Calu3 (cell line): ENCODE data around the gene NTSR1. TPM values are rescaled to one million over a fixed set of nuclear protein-coding genes. Genes with fewer than 3 reads are reported as not detected.

ENCODE experiments used
- BruUV-seq: library from RNA; stranded (reverse); fragments of 400-500 nt; replicated peaks from 2 replicates; lab custom pipeline; 2021; lab: Mats Ljungman, UMichigan
- CTCF ChIA-PET: fragments of 300-600 bp; sonication (Branson Sonifier 250); formaldehyde crosslinking; loops from one replicate; lab custom pipeline; 2022; ENCODE audit warnings: antibody characterized with exemption; lab: Charles Lee
- DNase-seq: peaks from one replicate; pipeline ENCODE4 v3.0.0; 2022
- H3K27ac Mint-ChIP-seq: one replicate; pipeline ENCODE4 v1.8.0; 2022; ENCODE audit warnings: mixed read lengths; ENCODE audit not compliant: unreplicated experiment
- H3K27me3 Mint-ChIP-seq: one replicate; pipeline ENCODE4 v1.8.0; 2022; ENCODE audit warnings: mixed read lengths; ENCODE audit not compliant: unreplicated experiment
- H3K36me3 Mint-ChIP-seq: one replicate; pipeline ENCODE4 v1.8.0; 2022; ENCODE audit warnings: mild to moderate bottlenecking, moderate library complexity, mixed read lengths; ENCODE audit not compliant: insufficient read depth, unreplicated experiment
- H3K4me1 Mint-ChIP-seq: one replicate; pipeline ENCODE4 v1.8.0; 2022; ENCODE audit warnings: mild to moderate bottlenecking, low read depth, mixed read lengths; ENCODE audit not compliant: unreplicated experiment
- H3K4me3 Mint-ChIP-seq: one replicate; pipeline ENCODE4 v1.8.0; 2022; ENCODE audit warnings: mild to moderate bottlenecking, low read depth, moderate library complexity, mixed read lengths; ENCODE audit not compliant: unreplicated experiment
- H3K9me3 Mint-ChIP-seq: one replicate; pipeline ENCODE4 v1.8.0; 2022; ENCODE audit warnings: low read depth, mixed read lengths; ENCODE audit not compliant: unreplicated experiment
- intact Hi-C: fragments of 100-400 bp; cut with micrococcal nuclease; formaldehyde crosslinking; loops from one replicate; pipeline ENCODE4 v1.10.0; 2022; ENCODE audit not compliant: unreplicated experiment
- total RNA-seq: library from RNA; stranded (reverse); gene quantifications from 2 replicates; pipeline ENCODE4 v1.2.3, GENCODE V29; 2022
- TF ChIP-seq, protein P1 (sequence below): fragments of 200-600 bp; IDR thresholded peaks from one replicate; pipeline ENCODE4 v1.8.0; 2022; ENCODE audit warnings: antibody characterized with exemption; ENCODE audit not compliant: unreplicated experiment

Gene NTSR1
- total RNA-seq, 1 experiment from 2014 or later = not detected

DNA sequence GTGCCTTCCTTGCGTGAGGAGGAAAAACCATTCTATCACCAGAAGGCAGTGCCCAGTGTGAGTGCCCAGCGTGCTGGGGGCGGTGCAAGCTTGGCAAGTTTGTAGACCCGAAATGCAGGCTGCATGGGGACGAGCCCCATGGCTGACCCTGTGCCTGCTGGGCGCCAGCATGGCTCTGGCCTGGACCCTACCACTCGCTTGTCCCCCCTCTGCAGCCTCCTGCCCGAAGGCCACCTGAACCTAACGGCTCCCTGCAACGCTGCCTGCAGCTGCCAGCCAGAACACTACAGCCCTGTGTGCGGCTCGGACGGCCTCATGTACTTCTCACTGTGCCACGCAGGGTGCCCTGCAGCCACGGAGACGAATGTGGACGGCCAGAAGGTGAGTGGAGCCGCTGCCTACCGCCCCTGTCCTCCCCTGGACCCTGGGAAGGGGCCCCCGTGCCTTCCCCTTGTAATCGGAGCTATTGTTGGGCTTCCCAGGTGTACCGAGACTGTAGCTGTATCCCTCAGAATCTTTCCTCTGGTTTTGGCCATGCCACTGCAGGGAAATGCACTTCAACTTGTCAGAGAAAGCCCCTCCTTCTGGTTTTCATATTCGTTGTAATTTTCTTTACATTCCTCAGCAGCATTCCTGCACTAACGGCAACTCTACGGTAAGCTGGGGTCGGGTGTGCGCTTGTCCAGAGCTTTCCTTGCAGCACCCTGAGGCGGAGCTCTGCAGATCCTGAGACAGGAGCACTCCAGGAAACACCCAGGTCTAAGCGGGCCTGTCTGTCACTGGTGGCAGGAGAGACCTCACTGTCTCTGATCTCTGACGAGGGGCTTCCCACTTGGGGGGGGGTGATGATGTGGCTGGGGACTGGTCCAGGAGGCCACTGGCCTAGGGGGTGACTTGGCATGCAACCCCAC, 40.9 kb upstream of the NTSR1 start:
- TSS peak; percentile 31 for BruUV-seq
- Mint-ChIP-seq H3K4me1 (peaks cover 28% of the 10 kb centered on the region), H3K4me3 (peak overlapping the region; percentile 49), H3K27me3 (no peaks in the 10 kb centered on the region), H3K27ac (peak overlapping the region; percentile 87), H3K36me3 (peaks cover 69% of the 10 kb centered on the region), H3K9me3 (no peaks in the 10 kb centered on the region)
- intact Hi-C loops = loop anchor here (1.0 to 5.0 kb wide), 4 partner anchors 35 to 141 kb away; no protein-coding TSS in a partner anchor
- no peak for DNase-seq
- CTCF ChIA-PET = interaction anchor here (0.6 to 2.4 kb wide), 15 partner anchors 21 to 366 kb away, joined by 3 to 26 read pairs (median 4); partner anchors contain the start of gene RBBP8NL
- TF ChIP-seq, protein P1, sequence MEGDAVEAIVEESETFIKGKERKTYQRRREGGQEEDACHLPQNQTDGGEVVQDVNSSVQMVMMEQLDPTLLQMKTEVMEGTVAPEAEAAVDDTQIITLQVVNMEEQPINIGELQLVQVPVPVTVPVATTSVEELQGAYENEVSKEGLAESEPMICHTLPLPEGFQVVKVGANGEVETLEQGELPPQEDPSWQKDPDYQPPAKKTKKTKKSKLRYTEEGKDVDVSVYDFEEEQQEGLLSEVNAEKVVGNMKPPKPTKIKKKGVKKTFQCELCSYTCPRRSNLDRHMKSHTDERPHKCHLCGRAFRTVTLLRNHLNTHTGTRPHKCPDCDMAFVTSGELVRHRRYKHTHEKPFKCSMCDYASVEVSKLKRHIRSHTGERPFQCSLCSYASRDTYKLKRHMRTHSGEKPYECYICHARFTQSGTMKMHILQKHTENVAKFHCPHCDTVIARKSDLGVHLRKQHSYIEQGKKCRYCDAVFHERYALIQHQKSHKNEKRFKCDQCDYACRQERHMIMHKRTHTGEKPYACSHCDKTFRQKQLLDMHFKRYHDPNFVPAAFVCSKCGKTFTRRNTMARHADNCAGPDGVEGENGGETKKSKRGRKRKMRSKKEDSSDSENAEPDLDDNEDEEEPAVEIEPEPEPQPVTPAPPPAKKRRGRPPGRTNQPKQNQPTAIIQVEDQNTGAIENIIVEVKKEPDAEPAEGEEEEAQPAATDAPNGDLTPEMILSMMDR = no peak

DNA sequence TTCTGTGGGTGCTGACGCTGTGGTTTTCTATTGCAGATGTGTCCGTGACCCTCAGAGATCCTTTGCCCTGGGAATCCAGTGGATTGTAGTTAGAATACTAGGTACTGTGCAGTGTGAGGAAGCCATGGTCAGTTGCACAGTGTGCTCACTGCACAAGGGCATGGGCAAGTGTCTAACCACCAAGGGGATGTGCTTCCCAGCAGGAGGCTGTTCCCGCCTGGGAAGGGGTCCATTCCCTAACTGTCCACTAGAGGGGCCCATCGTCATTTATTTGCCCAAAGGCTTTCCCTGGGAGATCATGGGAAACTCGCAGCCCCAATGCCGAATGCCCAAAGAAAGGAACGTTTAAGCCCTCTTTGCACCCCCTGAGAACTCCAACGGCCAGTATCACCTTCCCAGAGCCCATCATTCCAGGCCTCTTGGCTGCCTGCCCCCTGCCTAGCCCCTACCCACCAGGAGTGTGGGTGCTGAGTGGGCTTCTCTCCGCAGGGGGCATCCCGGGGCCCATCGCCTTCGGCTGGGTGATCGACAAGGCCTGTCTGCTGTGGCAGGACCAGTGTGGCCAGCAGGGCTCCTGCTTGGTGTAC, 40.1 kb upstream of the NTSR1 start:
- BruUV-seq = no TSS peak
- Mint-ChIP-seq H3K9me3 (no peaks in the 10 kb centered on the region), H3K36me3 (peaks cover 63% of the 10 kb centered on the region), H3K4me1 (peaks cover 28% of the 10 kb centered on the region), H3K27me3 (no peaks in the 10 kb centered on the region), H3K27ac (peak overlapping the region; percentile 72), H3K4me3 (peak overlapping the region; percentile 10)
- CTCF ChIA-PET = interaction anchor here (1.1 to 2.4 kb wide), 3 partner anchors 35 to 126 kb away, joined by 3 to 26 read pairs (median 15); no protein-coding TSS in a partner anchor
- peak; percentile 89 for DNase-seq
- TF ChIP-seq, protein P1 = peak; percentile 93
- intact Hi-C loops = loop anchor here (1.0 to 5.0 kb wide), 3 partner anchors 46 to 140 kb away; no protein-coding TSS in a partner anchor

DNA sequence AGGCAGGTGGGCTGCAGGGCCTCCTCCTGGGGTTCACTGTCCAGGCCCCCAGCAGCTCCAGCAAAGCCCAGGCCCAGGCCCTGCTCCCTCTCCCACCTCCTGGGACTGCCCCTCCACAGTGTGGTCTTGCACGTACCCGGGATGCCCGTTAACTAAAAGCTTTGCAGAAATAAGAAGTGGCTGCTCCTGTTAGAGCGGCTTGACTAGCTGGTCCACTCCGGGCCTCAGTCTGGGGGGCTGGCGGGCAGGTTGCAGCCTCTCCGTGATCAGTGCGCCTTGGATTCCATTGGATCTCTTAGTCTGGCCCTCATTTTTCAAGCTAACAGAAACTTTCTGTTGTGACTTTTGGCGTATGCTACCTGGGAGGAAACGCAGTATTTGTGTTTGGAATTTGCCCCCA, 39.4 kb upstream of the NTSR1 start:
- Mint-ChIP-seq H3K27me3 (no peaks in the 10 kb centered on the region), H3K36me3 (peaks cover 66% of the 10 kb centered on the region), H3K27ac (no peak overlapping the region), H3K9me3 (no peaks in the 10 kb centered on the region), H3K4me1 (peaks cover 28% of the 10 kb centered on the region), H3K4me3 (no peak overlapping the region)
- CTCF ChIA-PET = no interaction called here
- no peak for DNase-seq
- BruUV-seq = no TSS peak
- intact Hi-C loops = loop anchor here (5.0 kb wide), 1 partner anchor 47 kb away; no protein-coding TSS in a partner anchor
- TF ChIP-seq, protein P1 = no peak

DNA sequence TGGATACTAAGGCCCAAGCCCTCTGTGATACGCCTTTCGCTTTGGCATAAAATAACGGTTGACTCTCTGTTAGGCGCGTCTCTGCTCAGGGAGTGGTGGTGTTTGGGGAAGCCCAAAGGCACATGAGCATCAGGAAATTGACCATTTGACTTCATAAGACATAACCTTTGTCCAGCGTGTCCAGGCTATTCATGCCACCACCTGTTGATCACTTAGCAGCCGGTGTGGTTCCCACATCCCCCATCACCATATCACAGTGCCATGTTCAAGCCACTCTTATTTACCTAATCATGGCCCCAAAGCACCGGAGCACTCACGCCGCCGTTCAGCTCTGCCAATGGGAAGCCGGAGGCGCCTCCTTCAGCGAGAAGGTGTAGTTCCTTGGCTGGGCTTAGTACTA, 38.5 kb upstream of the NTSR1 start:
- Mint-ChIP-seq H3K4me1 (peaks cover 28% of the 10 kb centered on the region), H3K27me3 (no peaks in the 10 kb centered on the region), H3K4me3 (no peak overlapping the region), H3K36me3 (peaks cover 62% of the 10 kb centered on the region), H3K9me3 (no peaks in the 10 kb centered on the region), H3K27ac (no peak overlapping the region)
- DNase-seq = no peak
- intact Hi-C loops = no loop called here
- TF ChIP-seq, protein P1 = no peak
- BruUV-seq = no TSS peak
- CTCF ChIA-PET = interaction anchor here (1.2 kb wide), 1 partner anchor 122 kb away, joined by 4 read pairs; no protein-coding TSS in a partner anchor
